ENCODE results near the gene ARHGEF17. TPM values are rescaled to one million over a fixed set of nuclear protein-coding genes. Genes with fewer than 3 reads are reported as not detected.

The ARHGEF17 gene
- total RNA-seq, 1 donor from 2014 or later, result 77.0 TPM

DNA sequence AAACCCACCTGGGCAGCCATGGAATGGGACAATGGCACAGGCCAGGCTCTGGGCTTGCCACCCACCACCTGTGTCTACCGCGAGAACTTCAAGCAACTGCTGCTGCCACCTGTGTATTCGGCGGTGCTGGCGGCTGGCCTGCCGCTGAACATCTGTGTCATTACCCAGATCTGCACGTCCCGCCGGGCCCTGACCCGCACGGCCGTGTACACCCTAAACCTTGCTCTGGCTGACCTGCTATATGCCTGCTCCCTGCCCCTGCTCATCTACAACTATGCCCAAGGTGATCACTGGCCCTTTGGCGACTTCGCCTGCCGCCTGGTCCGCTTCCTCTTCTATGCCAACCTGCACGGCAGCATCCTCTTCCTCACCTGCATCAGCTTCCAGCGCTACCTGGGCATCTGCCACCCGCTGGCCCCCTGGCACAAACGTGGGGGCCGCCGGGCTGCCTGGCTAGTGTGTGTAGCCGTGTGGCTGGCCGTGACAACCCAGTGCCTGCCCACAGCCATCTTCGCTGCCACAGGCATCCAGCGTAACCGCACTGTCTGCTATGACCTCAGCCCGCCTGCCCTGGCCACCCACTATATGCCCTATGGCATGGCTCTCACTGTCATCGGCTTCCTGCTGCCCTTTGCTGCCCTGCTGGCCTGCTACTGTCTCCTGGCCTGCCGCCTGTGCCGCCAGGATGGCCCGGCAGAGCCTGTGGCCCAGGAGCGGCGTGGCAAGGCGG is 11.4 kb upstream of the ARHGEF17 start:
- no peak overlapping the region for H3K27ac Mint-ChIP-seq
- DNase-seq (ENCODE audit: low spot score, unreplicated experiment), result no peak
- no peaks in the 10 kb centered on the region for H3K36me3 Mint-ChIP-seq (ENCODE audit: insufficient read depth)
- no peak for TF ChIP-seq CTCF (IDR thresholded peaks at IDR 0.05; ENCODE audit: unreplicated experiment)
- H3K4me3 Mint-ChIP-seq (ENCODE audit: low read depth), result no peak overlapping the region
- no peaks in the 10 kb centered on the region for H3K4me1 Mint-ChIP-seq (ENCODE audit: low read depth)
- no peaks in the 10 kb centered on the region for H3K9me3 Mint-ChIP-seq (ENCODE audit: low read depth)
- peaks cover 21% of the 10 kb centered on the region for H3K27me3 Mint-ChIP-seq

DNA sequence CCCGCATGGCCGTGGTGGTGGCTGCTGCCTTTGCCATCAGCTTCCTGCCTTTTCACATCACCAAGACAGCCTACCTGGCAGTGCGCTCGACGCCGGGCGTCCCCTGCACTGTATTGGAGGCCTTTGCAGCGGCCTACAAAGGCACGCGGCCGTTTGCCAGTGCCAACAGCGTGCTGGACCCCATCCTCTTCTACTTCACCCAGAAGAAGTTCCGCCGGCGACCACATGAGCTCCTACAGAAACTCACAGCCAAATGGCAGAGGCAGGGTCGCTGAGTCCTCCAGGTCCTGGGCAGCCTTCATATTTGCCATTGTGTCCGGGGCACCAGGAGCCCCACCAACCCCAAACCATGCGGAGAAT is 10.9 kb upstream of the ARHGEF17 start:
- no peak overlapping the region for H3K4me3 Mint-ChIP-seq (ENCODE audit: low read depth)
- DNase-seq (ENCODE audit: low spot score, unreplicated experiment), result no peak
- H3K27me3 Mint-ChIP-seq, result peaks cover 19% of the 10 kb centered on the region
- no peaks in the 10 kb centered on the region for H3K9me3 Mint-ChIP-seq (ENCODE audit: low read depth)
- no peak for TF ChIP-seq CTCF (IDR thresholded peaks at IDR 0.05; ENCODE audit: unreplicated experiment)
- no peaks in the 10 kb centered on the region for H3K4me1 Mint-ChIP-seq (ENCODE audit: low read depth)
- H3K27ac Mint-ChIP-seq, result no peak overlapping the region
- H3K36me3 Mint-ChIP-seq (ENCODE audit: insufficient read depth), result no peaks in the 10 kb centered on the region

- no peaks in the 10 kb centered on the region for H3K9me3 Mint-ChIP-seq (ENCODE audit: low read depth)
- no peak for DNase-seq (ENCODE audit: low spot score, unreplicated experiment)
- no peak for TF ChIP-seq CTCF (IDR thresholded peaks at IDR 0.05; ENCODE audit: unreplicated experiment)
Measured at GRCh38 chr11:73297702-73298101, 10.4 kb upstream of the ARHGEF17 start.

GRCh38 chr11:73298233-73298632 is 9.8 kb upstream of the ARHGEF17 start:
- H3K27ac Mint-ChIP-seq, result no peak overlapping the region
- H3K4me3 Mint-ChIP-seq (ENCODE audit: low read depth), result no peak overlapping the region
- DNase-seq (ENCODE audit: low spot score, unreplicated experiment), result no peak
- no peaks in the 10 kb centered on the region for H3K9me3 Mint-ChIP-seq (ENCODE audit: low read depth)
- peaks cover 16% of the 10 kb centered on the region for H3K27me3 Mint-ChIP-seq
- TF ChIP-seq CTCF (IDR thresholded peaks at IDR 0.05; ENCODE audit: unreplicated experiment), result no peak
- no peaks in the 10 kb centered on the region for H3K36me3 Mint-ChIP-seq (ENCODE audit: insufficient read depth)
- no peaks in the 10 kb centered on the region for H3K4me1 Mint-ChIP-seq (ENCODE audit: low read depth)

More at GRCh38 chr11:73297702-73298101, 10.4 kb upstream of the ARHGEF17 start:
- Mint-ChIP-seq H3K27ac (no peak overlapping the region), H3K4me1 (ENCODE audit: low read depth) (no peaks in the 10 kb centered on the region), H3K36me3 (ENCODE audit: insufficient read depth) (no peaks in the 10 kb centered on the region), H3K4me3 (ENCODE audit: low read depth) (no peak overlapping the region), H3K27me3 (peaks cover 19% of the 10 kb centered on the region)

DNA sequence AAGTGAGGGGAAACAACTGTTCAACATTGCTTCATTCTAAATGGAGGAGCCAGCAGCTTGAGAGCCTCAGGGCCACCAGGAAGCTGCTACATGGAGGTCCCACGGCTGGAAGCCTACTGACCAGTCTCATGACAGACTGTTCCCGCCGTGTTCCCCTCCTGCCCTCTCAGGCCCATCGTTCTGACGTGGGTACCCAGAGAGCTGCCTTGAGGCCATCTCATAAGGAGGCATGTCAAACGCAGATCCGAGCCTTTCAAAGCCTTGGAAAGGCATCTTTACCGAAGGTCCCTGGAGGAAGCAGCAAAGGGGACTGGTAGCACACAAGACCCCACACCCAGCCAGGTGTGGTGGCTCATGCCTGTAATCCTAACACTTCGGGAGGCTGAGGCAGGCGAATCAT is 8.3 kb upstream of the ARHGEF17 start:
- Mint-ChIP-seq H3K9me3 (ENCODE audit: low read depth) (no peaks in the 10 kb centered on the region), H3K36me3 (ENCODE audit: insufficient read depth) (no peaks in the 10 kb centered on the region), H3K4me3 (ENCODE audit: low read depth) (no peak overlapping the region), H3K27me3 (peaks cover 8% of the 10 kb centered on the region), H3K27ac (no peak overlapping the region), H3K4me1 (ENCODE audit: low read depth) (no peaks in the 10 kb centered on the region)
- no peak for DNase-seq (ENCODE audit: low spot score, unreplicated experiment)
- no peak for TF ChIP-seq CTCF (IDR thresholded peaks at IDR 0.05; ENCODE audit: unreplicated experiment)

Data from progenitor cell of endocrine pancreas (in vitro differentiated cells).